Glomerular visceral epithelial cell (primary cell): ENCODE data around the gene SUPT6H.
"Not testable (repeated sequence)": the region's sequence is repeated elsewhere in the genome, so short reads cannot be mapped to it uniquely, and the experiment has no call there.

Source experiments
- DNase-seq: peaks from one replicate; pipeline ENCODE4 v3.0.0-alpha.2; 2016; ENCODE audit errors: extremely low spot score

The SUPT6H gene

GRCh38 chr17:28719021-28719433 lies 57.0 kb downstream of the SUPT6H start:
- no peak for DNase-seq

GRCh38 chr17:28720247-28720996 lies 58.4 kb downstream of the SUPT6H start:
- peak; percentile 25 for DNase-seq

GRCh38 chr17:28720997-28721329 lies 59.0 kb downstream of the SUPT6H start:
- DNase-seq: not testable (repeated sequence)

GRCh38 chr17:28722417-28723158 lies 60.6 kb downstream of the SUPT6H start:
- DNase-seq: no peak

GRCh38 chr17:28723159-28723835 lies 61.3 kb downstream of the SUPT6H start:
- DNase-seq: no peak

- DNase-seq: not testable (repeated sequence)
These were observed 62.0 kb downstream of the SUPT6H start for GRCh38 chr17:28723836-28724499.

- no peak for DNase-seq
These were observed 62.6 kb downstream of the SUPT6H start for GRCh38 chr17:28724500-28725165.

GRCh38 chr17:28725166-28725659 lies 63.2 kb downstream of the SUPT6H start:
- peak; percentile 79 for DNase-seq

GRCh38 chr17:28725660-28726225 lies 63.7 kb downstream of the SUPT6H start:
- DNase-seq: peak; percentile 91

GRCh38 chr17:28726226-28726626 lies 64.2 kb downstream of the SUPT6H start, which contains the start of gene TLCD1:
TLCD1 (minus strand) TSS chr17:28726233; CDS start chr17:28726097, 136 bp downstream.
- DNase-seq: peak; percentile 61

- peak; percentile 98 for DNase-seq
These were observed 64.9 kb downstream of the SUPT6H start for GRCh38 chr17:28726627-28727491.

GRCh38 chr17:28728364-28729200 lies 66.6 kb downstream of the SUPT6H start, which contains the start of gene NEK8:
NEK8 (plus strand) TSS chr17:28728788; CDS start chr17:28728814, 26 bp downstream.
- DNase-seq: peak; percentile 96

GRCh38 chr17:28729950-28730330 lies 67.9 kb downstream of the SUPT6H start:
- no peak for DNase-seq

GRCh38 chr17:28733346-28733745 lies 71.3 kb downstream of the SUPT6H start:
- DNase-seq: no peak

GRCh38 chr17:28734712-28735241 lies 72.8 kb downstream of the SUPT6H start:
- DNase-seq: no peak

GRCh38 chr17:28735242-28735722 lies 73.3 kb downstream of the SUPT6H start:
- DNase-seq: no peak

- DNase-seq: not testable (repeated sequence)
These were observed 74.1 kb downstream of the SUPT6H start for GRCh38 chr17:28735913-28736769.
